Ovary (tissue), 3 donors: ENCODE results near the gene HNRNPC.

Experiments
- EP300 ChIP-seq: sonication (generic); formaldehyde crosslinking; IDR thresholded peaks from one replicate; pipeline ENCODE4 v1.6.1; 2017; ENCODE audit warnings: antibody characterized with exemption
- POLR2A ChIP-seq: fragments of 450-650 bp; IDR thresholded peaks from one replicate; pipeline ENCODE4 v1.6.1; 2017; ENCODE audit warnings: antibody characterized with exemption, mild to moderate bottlenecking, moderate library complexity
- TF ChIP-seq, protein P1 (sequence below), 3 donors: fragments of 450-650 bp in 2 of 3; fragments of 200-600 bp in 1 of 3; IDR thresholded peaks; one replicate each; pipeline versions ENCODE4 v1.5.1 to v1.8.0; 2016 to 2022; ENCODE audit warnings: antibody characterized with exemption in 3 of 3, mild to moderate bottlenecking in 1 of 3
- donor health status: DM: no; HTN: no; CAD: no.

DNA sequence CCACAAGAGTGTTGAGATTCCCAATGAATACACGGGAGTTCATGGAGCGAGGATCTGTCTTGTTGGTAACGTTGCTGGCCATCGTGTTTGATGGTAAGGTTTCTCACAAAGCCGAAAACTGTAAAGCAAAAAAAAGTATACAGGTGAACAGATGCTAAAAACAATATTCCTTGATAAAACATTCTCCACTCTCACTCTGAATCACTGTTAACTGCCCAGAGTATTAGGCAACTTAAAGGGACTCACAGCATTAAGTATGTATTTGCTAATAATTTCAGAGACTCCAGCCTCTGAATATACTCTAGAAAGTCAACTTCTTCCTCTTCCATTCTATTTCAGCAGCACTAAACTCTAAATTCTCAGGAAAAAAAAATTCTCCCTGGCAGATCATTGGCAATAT, 35.1 kb downstream of the HNRNPC start:
- TF ChIP-seq, protein P1, sequence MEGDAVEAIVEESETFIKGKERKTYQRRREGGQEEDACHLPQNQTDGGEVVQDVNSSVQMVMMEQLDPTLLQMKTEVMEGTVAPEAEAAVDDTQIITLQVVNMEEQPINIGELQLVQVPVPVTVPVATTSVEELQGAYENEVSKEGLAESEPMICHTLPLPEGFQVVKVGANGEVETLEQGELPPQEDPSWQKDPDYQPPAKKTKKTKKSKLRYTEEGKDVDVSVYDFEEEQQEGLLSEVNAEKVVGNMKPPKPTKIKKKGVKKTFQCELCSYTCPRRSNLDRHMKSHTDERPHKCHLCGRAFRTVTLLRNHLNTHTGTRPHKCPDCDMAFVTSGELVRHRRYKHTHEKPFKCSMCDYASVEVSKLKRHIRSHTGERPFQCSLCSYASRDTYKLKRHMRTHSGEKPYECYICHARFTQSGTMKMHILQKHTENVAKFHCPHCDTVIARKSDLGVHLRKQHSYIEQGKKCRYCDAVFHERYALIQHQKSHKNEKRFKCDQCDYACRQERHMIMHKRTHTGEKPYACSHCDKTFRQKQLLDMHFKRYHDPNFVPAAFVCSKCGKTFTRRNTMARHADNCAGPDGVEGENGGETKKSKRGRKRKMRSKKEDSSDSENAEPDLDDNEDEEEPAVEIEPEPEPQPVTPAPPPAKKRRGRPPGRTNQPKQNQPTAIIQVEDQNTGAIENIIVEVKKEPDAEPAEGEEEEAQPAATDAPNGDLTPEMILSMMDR (IDR thresholded peaks at IDR 0.05), result no peak
- TF ChIP-seq POLR2A (no peak), EP300 (no peak)
